IPS-NIHi11 (cell line): ENCODE data around the gene HLA-DRA.
"Not testable (repeated sequence)": the region's sequence is repeated elsewhere in the genome, so short reads cannot be mapped to it uniquely, and the experiment has no call there.

Source experiments
- DNase-seq: peaks from one replicate; pipeline ENCODE4 v3.0.0; 2012; ENCODE audit warnings: mixed read lengths, low spot score

HLA-DRA gene

GRCh38 chr6:32431142-32431541, 8.5 kb upstream of the HLA-DRA start:
- no peak for DNase-seq

DNA sequence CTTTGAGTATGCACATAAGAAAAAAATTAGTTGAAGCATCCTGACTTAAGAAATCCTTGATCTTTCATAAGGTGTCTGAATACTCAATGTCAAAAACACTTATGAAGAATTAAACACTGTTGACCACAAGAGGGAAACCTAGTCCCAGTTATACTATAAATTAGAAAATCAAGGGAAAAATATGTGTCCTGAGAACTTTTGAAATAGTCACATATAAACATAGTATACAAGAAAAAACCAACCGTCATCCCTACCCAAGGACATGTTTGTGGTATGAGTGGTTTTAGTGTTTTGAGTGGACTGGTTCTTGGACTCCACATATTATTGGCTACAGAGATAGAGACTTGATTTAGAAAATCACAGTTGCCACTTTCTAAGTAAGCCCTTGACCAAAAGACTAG, 7.6 kb upstream of the HLA-DRA start:
- DNase-seq, result no peak

DNA sequence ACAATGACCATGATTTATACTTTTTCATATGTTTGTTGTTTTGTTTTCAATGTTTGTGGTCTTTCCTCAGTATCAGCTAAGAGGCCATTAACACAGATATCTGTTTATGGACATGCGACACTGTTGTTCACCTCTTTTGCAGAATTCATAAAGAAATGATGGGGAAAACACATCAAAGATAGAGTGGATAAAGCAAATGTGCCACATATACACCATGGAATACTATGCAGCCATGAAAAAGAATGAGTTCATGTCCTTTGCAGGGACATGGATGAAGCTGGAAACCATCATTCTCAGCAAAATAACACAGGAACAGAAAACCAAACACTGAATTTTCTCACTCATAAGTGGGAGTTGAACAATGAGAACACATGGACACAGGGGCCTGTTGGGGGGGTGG, 5.7 kb upstream of the HLA-DRA start:
- not testable (repeated sequence) for DNase-seq

GRCh38 chr6:32436186-32436585, 3.5 kb upstream of the HLA-DRA start:
- DNase-seq, result no peak

DNA sequence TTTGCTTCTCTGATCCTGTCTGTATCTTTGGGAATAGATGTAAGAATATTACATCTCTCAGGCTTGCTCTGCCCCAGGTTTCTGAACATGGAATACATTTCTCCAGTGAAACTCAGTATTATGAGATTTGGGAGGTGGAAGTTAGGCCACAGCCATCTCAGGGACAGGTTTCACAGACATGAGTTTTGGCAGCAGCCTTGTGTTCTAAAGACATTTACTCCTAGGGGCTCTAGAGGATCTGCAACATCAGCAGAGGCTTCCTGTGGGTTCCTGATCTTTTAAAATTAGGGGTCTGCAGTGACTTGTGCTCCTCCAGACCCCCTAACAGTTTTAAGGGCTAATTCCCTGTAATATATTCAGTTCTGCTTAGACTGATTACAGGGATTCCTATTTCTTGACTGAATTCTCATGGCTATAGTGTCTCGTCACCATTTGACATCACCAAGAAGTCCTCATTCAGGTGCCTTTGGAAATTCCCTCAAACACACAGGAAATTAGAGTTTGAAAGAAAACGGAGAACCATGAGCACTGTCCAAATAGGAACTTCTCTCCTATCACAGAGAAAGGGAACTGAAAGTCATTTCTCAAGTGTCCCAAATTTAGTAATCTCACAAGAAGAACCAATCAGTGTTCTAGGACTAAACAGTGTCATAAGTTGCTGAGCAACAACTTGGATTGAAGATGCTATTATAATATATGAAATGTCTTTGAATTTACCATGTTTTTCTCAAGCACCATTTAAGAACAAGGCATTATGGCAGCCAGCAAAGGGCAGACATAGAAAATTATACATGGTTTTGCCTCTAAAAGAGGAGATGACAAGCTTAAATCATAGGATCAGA, 2.5 kb upstream of the HLA-DRA start:
- DNase-seq, result no peak

DNA sequence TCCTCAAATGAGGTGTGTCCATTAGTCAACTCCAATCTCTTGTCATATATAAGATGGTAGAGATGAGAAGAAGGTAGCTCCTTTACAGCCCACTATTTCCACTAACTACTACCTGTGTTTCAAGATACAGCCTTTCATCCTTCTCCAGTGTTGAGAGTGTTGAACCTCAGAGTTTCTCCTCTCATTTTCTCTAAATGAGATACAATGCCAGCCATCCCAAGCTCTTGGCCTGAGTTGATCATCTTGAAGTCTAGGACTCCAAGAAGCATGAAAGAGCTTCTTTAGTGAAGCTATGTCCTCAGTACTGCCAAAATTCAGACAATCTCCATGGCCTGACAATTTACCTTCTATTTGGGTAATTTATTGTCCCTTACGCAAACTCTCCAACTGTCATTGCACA, 548 bp upstream of the HLA-DRA start:
- DNase-seq, result no peak

DNA sequence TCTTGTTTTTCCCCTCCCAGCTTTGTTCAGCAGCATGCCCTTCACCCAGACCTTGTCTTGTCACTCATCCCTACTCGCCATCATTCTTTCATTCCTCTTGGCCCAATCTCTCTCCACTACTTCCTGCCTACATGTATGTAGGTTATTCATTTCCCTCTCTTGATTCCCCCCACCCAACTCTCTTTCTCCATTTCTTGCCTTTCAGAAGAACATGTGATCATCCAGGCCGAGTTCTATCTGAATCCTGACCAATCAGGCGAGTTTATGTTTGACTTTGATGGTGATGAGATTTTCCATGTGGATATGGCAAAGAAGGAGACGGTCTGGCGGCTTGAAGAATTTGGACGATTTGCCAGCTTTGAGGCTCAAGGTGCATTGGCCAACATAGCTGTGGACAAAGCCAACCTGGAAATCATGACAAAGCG, 2.6 kb downstream of the HLA-DRA start:
- DNase-seq, result no peak

- DNase-seq, result no peak
Measured at GRCh38 chr6:32442977-32443552, 3.4 kb downstream of the HLA-DRA start.

DNA sequence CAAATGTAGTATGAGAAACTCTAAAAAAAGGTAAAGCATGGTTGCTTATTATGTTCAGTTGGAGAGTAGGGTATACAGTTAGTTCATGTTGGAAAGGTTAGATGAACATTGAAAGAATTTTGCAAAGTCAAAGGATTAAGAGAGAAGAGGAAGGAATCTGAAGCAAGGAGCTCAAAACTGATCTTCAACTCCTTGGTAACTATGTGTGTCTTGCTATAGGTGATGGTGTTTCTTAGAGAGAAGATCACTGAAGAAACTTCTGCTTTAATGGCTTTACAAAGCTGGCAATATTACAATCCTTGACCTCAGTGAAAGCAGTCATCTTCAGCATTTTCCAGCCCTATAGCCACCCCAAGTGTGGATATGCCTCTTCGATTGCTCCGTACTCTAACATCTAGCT, 4.7 kb downstream of the HLA-DRA start:
- DNase-seq, result no peak

DNA sequence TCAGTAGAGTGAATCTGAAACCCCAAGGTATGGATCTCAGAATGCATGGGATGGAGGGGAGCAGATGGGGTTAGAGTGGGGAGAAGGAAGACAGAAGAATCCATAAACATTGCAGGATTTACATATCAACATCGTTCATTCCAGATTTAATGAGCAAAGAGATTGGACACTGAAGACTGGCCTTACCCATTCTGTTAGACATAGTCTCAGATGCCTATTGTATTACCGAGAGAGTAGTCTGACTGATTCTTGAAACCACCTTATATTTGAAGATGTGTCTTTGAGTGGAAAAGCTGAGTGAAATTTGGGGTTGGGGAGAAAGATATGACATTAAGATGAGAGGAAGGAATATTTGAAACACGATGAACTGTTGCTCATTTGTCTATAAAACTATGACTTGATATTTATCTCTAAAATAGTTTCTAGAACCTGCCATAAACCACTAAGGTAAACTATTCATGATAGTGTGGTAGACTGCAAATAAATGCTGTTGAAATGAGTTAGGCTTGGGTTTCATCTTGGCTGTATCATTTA, 5.7 kb downstream of the HLA-DRA start:
- DNase-seq, result no peak

DNA sequence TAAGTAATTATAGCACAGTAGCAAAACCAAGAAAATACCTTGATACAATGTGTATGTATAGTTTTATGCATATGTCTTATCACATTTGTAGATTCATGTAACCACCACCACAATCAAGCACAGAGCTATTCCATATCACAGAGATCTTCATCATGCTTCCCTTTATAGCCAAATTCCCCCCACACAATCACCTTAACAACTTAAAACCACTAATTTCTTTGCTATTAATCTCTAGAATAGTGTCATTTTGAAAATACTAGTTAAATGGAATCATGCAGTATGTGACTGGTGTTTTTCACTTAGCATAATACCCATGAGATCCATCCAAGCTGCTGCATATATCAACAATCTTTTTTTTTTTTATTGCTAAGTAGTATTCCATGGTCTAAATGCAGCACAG, 8.2 kb downstream of the HLA-DRA start:
- no peak for DNase-seq

- DNase-seq, result no peak
Measured at GRCh38 chr6:32449088-32449736, 9.5 kb downstream of the HLA-DRA start.

- DNase-seq, result no peak
Measured at GRCh38 chr6:32457054-32457453, 17.4 kb downstream of the HLA-DRA start.

GRCh38 chr6:32459781-32460424, 20.2 kb downstream of the HLA-DRA start:
- DNase-seq, result no peak

GRCh38 chr6:32460528-32460927, 20.8 kb downstream of the HLA-DRA start:
- DNase-seq, result no peak

DNA sequence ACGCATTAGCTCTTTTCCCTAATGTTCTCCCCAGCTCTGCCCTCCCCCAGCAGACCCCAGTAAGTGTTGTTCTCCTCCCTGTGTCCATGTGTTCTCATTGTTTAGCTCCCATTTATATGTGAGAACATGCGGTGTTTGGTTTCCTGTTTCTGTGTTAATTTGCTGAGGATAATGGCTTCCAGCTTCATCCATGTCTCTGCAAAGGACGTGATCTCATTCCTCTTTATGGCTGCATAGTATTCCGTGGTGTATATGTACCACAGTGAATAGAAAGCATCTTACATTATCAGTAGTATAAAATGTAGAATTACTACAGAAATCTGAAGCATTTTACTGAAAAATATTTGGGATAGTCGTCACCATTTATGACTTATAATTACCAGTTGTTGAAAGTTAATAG, 21.8 kb downstream of the HLA-DRA start:
- DNase-seq, result no peak

- no peak for DNase-seq
Measured at GRCh38 chr6:32462609-32463008, 22.9 kb downstream of the HLA-DRA start.

- not testable (repeated sequence) for DNase-seq
Measured at GRCh38 chr6:32467743-32468503, 28.2 kb downstream of the HLA-DRA start.

DNA sequence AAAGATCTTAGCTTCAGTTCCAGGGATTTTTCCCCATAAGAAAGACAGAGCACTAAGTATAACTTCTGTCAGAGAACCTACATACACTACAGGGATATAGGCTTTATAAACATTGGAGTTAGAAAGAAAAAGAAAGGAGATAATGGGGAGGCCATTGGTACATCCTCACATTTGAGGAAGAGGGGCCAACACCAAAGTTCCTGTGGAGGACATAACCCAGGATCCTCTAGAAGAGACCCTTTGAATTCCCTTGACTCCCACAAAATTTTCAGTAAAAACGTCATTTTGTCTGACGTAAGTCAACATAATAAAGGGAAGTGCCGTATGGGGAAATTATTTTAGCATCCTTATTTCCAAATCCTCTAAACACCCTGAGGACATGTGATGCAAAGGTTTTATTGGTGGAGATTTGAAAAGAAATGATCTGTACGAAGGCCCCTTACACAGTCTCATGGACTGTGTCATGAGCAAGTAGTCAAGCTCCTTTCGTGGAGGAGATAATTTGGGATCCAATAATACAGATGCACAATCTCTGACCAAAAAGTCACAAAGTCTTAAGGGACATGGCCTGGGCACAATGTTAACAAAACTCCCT, 33.2 kb downstream of the HLA-DRA start:
- DNase-seq, result no peak

DNA sequence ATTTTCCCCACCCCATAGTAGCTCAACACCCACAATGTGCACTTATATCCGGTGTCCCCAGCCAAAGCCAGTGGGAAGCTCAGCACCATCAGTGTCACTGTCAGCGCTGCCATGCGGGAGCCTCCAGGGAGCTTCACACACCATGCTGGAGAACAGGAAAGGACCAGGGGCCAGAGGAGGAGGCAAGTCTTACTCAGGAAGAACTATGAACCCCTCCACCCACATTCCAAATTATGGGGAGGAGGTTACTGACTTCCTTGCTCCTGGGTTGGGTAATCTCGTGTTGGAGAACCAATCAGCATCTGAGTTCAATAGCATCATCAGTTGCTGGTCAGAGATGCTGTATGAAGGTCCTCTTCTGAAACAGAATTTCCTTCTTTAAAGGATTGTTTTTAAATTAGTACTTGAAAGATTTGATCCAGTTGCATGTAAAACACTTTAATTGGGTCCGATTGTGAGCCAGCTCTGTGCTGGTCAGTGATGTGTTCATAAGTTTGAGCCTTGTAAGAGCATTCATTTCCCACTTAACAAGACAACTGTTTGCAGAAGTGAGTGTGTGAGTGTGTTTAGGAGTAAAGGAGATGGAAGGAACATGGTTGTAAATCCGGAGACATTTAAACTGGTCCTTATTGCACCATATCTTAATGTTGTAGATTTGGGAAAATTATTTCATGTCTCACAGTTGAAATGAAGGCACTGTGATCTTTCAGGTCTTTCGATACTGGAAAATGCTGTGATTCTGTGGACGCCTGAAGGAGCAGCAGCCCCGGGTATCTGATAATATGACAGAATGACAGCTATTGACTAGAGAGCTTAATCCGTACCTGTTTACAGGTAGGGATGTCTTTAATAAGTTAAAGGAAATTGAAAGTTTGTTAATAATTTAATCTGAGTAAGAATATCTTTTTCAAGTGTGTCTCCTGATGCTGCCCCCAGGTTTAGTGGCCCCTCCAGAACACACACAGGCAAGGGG, 34.0 kb downstream of the HLA-DRA start:
- DNase-seq, result not testable (repeated sequence)
